HL-60/S4 treated with phorbol 12-myristate 13-acetate at 8.2 ng/mL for 4 days and 3 days (cell line): ENCODE data around the gene CHEK1.

Experiments used
- in situ Hi-C: fragments of 300-500 bp; cut with MboI; formaldehyde crosslinking; loops from 2 replicates; pipeline ENCODE4 v1.15.0; 2022; ENCODE audit warnings: low sequenced_read_pairs

CHEK1 gene

GRCh38 chr11:125625630-125626287, 796 bp downstream of the CHEK1 start:
- in situ Hi-C loops: no loop called here

DNA sequence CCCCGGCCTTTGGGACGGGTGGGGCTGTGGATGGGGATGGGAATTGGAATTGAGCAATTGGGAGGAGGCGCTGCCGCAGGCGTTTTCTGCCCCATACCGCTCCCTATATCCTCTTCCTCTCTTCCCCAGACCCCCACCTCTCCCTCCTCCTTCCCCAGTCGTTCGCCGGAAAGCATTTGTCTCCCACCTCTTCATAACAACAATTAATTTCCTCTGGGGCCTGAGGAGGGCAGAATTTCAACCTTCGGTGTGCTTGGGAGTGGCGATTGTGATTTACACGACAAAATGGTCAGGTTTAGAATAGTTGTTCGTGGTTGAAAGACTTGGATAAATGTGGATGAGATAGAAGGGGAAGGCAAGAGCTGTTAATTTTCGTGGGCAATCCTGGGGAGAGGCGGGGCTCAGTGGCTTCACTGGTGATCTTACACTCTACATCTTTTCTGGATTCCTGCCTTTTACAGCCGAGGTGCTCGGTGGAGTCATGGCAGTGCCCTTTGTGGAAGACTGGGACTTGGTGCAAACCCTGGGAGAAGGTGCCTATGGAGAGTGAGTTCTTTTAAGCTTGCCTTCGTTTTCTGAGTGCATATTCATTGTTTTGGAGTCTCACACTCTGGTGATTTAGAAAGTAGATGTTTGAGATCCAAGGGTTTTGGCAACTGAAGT, 1.5 kb downstream of the CHEK1 start:
- in situ Hi-C loops: no loop called here

- in situ Hi-C loops: no loop called here
Observed at GRCh38 chr11:125627236-125627910, 2.4 kb downstream of the CHEK1 start.

- in situ Hi-C loops: no loop called here
Observed at GRCh38 chr11:125637840-125638239, 12.9 kb downstream of the CHEK1 start.

DNA sequence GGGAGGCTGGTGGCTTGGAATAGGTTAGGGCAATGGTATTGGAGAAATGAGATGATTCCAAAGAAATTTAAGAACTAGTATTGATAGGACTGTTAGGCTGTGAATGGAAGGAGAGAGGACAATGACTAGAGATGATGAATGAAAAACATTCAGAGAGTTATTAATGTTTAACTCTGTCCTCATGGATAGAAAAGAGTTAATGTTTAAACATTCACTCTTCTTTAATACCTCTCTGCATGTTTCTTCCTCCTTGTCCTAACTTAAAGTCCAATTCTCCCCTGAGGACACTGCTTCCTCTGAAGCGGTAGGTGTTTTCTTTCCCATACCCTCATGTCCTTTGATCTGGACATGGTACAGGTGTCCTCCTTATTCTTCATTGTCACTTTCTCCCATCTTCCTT, 13.4 kb downstream of the CHEK1 start:
- in situ Hi-C loops: no loop called here

GRCh38 chr11:125645871-125646270, 20.9 kb downstream of the CHEK1 start:
- in situ Hi-C loops: no loop called here

GRCh38 chr11:125649465-125650166, 24.7 kb downstream of the CHEK1 start:
- in situ Hi-C loops: no loop called here

GRCh38 chr11:125662689-125663088, 37.7 kb downstream of the CHEK1 start:
- in situ Hi-C loops: no loop called here

DNA sequence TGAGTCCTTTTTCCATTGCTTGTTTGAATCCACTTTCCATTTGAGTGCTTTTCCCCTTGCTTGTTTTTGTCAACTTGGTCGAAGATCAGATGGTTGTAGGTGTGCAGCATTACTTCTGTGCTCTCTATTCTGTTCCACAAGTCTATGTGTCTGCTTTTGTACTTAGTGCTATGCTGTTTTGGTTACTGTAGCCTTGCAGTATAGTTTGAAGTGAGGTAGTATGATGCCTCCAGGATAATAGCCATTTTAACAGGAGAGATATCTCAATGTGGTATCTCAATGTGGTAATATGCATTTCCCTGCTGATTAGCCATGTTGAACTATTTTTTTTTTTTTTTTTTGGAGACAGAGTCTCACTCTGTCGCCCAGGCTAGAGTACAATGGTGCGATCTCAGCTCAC, 38.9 kb downstream of the CHEK1 start:
- in situ Hi-C loops: no loop called here

- in situ Hi-C loops: no loop called here
Observed at GRCh38 chr11:125667151-125667550, 42.2 kb downstream of the CHEK1 start.

- in situ Hi-C loops: no loop called here
Observed at GRCh38 chr11:125670172-125670571, 45.2 kb downstream of the CHEK1 start.

GRCh38 chr11:125671561-125671960, 46.6 kb downstream of the CHEK1 start:
- in situ Hi-C loops: no loop called here

DNA sequence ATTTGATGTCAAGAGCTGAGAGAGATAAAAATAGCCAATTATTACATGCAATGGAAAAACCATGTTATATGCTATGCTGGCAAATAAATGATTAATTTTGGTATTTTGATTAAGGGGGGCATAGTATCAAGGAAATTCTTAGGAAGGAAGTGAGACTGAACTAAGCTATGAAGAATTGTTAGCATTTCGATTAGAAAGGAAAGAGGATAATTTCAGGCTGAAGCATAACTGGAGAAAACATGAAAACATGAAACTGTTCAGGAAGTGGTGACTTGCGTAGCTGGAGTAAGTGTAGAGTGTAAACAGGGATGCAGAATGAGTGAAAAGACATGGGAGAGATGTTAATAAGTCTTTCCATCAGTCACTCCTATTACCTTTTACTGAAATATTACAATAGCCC, 49.2 kb downstream of the CHEK1 start:
- in situ Hi-C loops: no loop called here

DNA sequence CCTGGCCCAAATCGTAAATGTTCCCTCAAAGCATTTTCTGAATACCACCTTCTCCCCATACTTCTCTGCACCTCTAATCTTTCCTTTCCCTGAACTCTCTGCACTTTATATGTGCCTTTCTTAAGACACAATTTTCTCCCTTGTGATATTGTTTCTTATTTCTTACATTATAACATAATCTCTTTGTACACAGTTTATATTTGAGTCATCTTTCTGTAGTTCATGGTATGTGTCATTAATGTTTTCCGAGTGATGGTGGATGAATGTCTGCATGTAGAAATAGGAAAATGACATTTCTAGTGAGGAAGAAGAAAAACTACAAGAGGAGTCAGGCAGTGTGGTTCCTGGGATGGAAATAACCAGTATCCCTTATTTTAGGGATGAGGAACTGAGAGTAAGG, 50.2 kb downstream of the CHEK1 start:
- in situ Hi-C loops: no loop called here

GRCh38 chr11:125679397-125679796, 54.4 kb downstream of the CHEK1 start:
- in situ Hi-C loops: no loop called here

GRCh38 chr11:125679837-125680236, 54.9 kb downstream of the CHEK1 start:
- in situ Hi-C loops: no loop called here

GRCh38 chr11:125680747-125681146, 55.8 kb downstream of the CHEK1 start, which contains the start of gene ACRV1:
Gene ACRV1, minus strand, starts transcription at chr11:125680847. Its CDS starts 67 bp downstream, at chr11:125680780.
- in situ Hi-C loops: no loop called here

GRCh38 chr11:125685228-125685627, 60.3 kb downstream of the CHEK1 start:
- in situ Hi-C loops: no loop called here

DNA sequence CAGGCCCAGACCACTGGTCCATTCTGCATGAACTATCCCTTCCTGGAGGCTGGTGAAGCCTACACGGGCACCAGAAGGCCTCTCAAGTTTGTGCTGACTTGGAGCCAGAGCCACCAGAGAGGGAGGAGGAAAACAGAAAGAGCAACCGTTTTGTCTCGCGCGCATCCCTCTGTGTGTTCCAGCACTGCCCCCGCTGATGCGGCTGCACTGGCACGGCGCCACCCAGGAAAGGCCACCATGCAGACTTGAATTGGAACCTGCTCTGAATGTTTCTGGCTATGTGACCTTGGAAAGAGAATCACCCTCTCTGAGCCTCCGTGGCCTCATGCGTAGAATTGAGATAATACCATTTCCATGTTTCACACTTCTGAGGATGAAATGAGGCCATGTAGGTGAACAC, 63.1 kb downstream of the CHEK1 start:
- in situ Hi-C loops: no loop called here

DNA sequence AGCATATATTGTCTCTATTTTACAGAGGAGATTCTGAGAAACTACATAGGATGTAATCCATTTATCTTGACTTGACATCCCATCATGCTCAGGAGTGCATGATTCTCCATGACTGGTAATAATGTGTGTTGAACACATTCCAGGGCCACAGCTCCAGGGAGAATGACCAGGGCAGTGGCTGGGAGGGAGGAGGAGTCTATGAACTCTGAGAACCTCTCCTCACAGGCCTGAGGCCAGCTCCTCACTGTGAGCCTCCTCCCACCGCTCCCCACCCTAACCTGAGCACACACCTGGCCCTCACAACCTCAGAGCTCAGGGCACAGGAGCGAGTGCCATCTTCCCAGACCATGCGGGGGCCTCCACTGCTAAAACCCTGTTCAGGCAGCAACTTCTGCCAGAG, 63.7 kb downstream of the CHEK1 start:
- in situ Hi-C loops: no loop called here

GRCh38 chr11:125689274-125689859, 64.4 kb downstream of the CHEK1 start:
- in situ Hi-C loops: no loop called here
